HG03457 (cell line): ENCODE results near the gene MISFA.
"Not testable (repeated sequence)": the region's sequence is repeated elsewhere in the genome, so short reads cannot be mapped to it uniquely, and the experiment has no call there.

ENCODE experiments used
- ATAC-seq: cut with Tn5 transposase; IDR thresholded peaks from one replicate; pipeline ENCODE4 v1.9.1; 2021; ENCODE audit warnings: moderate number of reproducible peaks; ENCODE audit not compliant: unreplicated experiment

MISFA gene

GRCh38 chr11:18599739-18600230 is at the start of gene MISFA:
TSS of gene MISFA (plus strand) at chr11:18599789. CDS start at chr11:18599929, 140 bp downstream.
- no peak for ATAC-seq

GRCh38 chr11:18563090-18563730 is 36.4 kb upstream of the MISFA start:
- ATAC-seq = no peak

- no peak for ATAC-seq
Measured at GRCh38 chr11:18564149-18564548, 35.4 kb upstream of the MISFA start.

GRCh38 chr11:18566406-18566805 is 33.2 kb upstream of the MISFA start:
- ATAC-seq = no peak

DNA sequence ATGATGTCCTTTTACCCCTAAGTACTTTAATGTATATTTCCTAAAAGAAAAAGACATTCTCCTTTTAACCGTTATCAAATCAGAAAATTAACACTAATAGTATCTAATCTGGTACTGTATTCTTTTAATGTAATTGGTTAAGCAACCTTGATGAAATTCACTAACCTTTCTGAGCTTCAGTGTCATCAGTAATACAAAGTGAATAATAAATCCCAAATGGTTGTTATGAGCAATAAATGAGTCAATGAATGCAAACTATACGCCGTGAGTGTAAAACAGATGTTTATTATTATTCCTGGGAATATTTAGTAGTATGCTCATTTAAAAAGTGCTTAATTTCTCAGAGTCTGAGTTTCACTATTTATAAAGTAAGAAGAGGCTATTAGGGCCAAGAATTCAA is 32.5 kb upstream of the MISFA start:
- ATAC-seq = no peak

DNA sequence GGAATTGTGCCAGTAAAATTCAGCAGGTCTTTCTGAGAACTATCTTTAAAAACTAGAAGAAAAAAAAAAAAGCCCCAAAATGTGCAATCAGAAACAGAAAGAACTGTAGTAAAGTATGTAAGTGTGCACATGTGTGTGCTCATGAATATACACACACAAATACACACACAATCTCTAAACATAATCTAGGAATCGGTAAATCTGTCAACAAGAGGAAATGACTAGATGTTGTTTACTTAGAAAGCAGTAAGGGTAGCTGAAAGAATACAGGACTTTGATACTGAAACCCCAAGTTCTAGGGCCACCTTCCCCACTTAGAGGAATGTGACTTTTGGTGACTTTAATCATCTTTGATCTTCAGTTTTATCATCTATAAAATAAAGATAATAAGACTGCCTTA is 24.2 kb upstream of the MISFA start:
- ATAC-seq = no peak

DNA sequence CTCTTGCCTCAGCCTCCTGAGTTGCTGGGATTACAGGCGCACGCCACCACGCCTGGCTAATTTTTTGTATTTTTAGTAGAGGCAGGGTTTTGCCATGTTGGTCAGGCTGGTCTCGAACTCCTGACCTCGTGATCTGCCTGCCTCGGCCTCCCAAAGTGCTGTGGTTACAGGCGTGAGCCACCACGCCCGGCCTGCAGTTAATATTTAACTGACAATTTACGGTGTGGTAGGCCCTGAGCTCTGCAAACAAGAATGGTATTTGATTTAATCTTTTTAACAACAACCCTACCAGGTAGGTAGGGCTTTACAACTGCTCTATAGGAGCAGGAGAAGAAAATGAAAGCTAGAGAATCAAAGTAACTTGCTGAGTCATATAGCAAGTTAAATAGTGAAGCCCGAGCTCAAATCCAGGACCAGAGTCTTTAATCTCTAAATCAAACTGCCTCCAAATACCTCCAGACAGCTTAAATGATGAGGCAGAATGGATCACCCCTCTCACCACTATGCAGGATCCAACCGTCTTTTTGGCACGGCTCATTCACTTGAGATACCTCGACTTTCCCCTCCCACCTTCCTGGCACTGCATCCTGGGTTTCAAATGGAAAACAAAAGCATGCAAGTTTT is 20.5 kb upstream of the MISFA start:
- no peak for ATAC-seq

GRCh38 chr11:18580113-18580766 is 19.3 kb upstream of the MISFA start:
- ATAC-seq = no peak

- ATAC-seq = no peak
Measured at GRCh38 chr11:18581825-18582224, 17.8 kb upstream of the MISFA start.

GRCh38 chr11:18588297-18589252 is 11.0 kb upstream of the MISFA start, which contains the start of gene UEVLD:
TSS of gene UEVLD (minus strand) at chr11:18588734. CDS start at chr11:18588654, 80 bp downstream.
- ATAC-seq = peak; percentile 56

DNA sequence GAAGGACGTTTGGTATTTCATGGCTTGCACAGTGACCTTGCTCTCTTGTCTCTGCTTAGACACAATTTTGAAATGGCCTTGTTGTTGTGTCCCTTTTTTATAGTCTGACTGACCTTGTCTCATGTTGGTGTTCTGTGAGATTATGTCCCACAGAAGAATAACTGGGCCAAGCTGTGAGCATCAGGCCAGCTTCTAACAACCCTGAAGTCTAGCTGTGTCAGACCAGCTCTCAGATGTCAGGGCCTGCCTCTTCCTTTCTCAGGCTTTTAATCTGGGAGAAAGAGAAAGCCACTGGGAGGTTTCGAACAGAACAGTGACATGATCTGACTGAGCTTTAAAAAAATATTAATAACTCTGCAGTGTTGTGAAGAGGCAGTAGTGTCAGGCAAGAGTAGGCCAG is 9.0 kb upstream of the MISFA start:
- no peak for ATAC-seq

- not testable (repeated sequence) for ATAC-seq
Measured at GRCh38 chr11:18594088-18594487, 5.5 kb upstream of the MISFA start.

- ATAC-seq = no peak
Measured at GRCh38 chr11:18594999-18595749, 4.4 kb upstream of the MISFA start.

DNA sequence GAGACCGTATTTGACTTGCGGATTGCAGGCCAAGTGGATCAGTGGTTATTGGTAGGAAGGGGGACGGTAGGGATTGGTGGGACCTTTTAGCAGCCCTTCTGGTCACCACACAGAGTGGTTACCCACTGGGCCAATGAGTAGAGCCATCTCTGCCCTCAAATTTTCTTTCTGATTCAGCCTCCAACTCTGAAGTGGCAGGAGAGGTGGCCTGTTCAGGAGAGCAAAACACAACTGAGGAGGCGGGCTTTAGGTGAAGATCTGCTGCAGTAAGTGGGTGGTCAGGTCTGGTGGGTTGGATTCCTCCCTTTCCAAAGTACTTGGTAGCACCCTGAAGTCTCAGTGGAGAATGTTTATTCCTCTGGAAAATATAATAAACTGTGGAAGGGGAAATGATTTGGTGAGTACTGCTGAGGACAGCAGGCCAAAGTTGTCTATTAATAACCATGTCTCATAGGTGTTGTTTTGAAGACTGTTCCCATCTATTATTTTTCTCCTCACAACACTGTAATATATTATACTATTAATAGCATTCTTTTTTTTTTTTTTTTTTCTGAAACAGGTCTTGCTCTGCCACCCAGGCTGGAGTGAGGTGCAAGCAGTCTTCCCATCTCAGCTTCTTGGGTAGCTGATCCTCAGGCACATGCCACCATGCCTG is 1.5 kb downstream of the MISFA start:
- ATAC-seq = no peak

DNA sequence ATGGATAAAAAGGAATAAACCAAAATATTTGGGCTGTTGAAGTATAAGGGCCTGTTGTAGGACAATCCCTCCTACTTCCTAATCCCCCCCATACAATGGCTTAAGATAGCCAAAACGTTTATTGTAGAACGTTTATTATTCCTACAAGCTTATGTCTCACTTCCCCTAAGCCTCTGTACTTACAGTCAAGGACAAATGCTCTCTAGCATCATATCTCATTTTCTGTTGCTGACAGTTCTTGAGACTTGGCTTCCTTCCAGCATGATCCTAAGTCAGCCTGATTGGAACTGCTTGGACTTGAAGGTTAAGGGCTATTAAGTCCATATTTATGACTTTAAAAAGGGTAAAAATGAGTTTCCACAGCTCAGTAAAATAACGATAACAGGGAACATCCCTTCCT is 8.8 kb downstream of the MISFA start:
- no peak for ATAC-seq

- ATAC-seq = no peak
Measured at GRCh38 chr11:18611196-18611595, 11.6 kb downstream of the MISFA start.

- ATAC-seq = no peak
Measured at GRCh38 chr11:18612394-18612793, 12.8 kb downstream of the MISFA start.

GRCh38 chr11:18614667-18615066 is 15.1 kb downstream of the MISFA start:
- no peak for ATAC-seq

- ATAC-seq = peak; percentile 81
Measured at GRCh38 chr11:18615628-18616392, 16.2 kb downstream of the MISFA start.
